ENCODE measurements around the gene PPIB. TPM values are rescaled to one million over a fixed set of nuclear protein-coding genes. Genes with fewer than 3 reads are reported as not detected.

Gene PPIB
- total RNA-seq, 1 experiment from 2014 or later = 410 TPM

GRCh38 chr15:64148581-64148980 lies 14.2 kb downstream of the PPIB start:
- ChIA-PET POLR2A (ENCODE audit: low non-redundant PET) (no interaction called here), CTCF (interaction anchor here (0.6 kb wide), 1 partner anchor 14 kb away, joined by 6 read pairs; the partner anchor contains the start of gene PPIB)
- H3K36me3 ChIP-seq (ENCODE audit: insufficient read depth, low read length, poor library complexity, severe bottlenecking) = no peaks in the 10 kb centered on the region
- TF ChIP-seq, protein P1, sequence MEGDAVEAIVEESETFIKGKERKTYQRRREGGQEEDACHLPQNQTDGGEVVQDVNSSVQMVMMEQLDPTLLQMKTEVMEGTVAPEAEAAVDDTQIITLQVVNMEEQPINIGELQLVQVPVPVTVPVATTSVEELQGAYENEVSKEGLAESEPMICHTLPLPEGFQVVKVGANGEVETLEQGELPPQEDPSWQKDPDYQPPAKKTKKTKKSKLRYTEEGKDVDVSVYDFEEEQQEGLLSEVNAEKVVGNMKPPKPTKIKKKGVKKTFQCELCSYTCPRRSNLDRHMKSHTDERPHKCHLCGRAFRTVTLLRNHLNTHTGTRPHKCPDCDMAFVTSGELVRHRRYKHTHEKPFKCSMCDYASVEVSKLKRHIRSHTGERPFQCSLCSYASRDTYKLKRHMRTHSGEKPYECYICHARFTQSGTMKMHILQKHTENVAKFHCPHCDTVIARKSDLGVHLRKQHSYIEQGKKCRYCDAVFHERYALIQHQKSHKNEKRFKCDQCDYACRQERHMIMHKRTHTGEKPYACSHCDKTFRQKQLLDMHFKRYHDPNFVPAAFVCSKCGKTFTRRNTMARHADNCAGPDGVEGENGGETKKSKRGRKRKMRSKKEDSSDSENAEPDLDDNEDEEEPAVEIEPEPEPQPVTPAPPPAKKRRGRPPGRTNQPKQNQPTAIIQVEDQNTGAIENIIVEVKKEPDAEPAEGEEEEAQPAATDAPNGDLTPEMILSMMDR (conservative IDR thresholded peaks at IDR 0.05; ENCODE audit: low read depth, low read length) = no peak
- TF ChIP-seq EZH2 (IDR thresholded peaks at IDR 0.05; ENCODE audit: borderline replicate concordance, low read depth, low read length, poor library complexity, severe bottlenecking) = no peak
- no peak overlapping the region for H3K27ac ChIP-seq (ENCODE audit: low read depth, low read length, poor library complexity, severe bottlenecking)
- BruUV-seq (replicated peaks) = no TSS peak
- intact Hi-C loops (cut with micrococcal nuclease; ENCODE audit: unreplicated experiment) = no loop called here
- peaks cover 31% of the 10 kb centered on the region for H3K4me1 ChIP-seq (ENCODE audit: insufficient read depth, low read length, poor library complexity, severe bottlenecking)
- DNase-seq (ENCODE audit: low spot score) = no peak
- no peaks in the 10 kb centered on the region for H3K9me3 ChIP-seq (ENCODE audit: low read depth, low read length, poor library complexity, severe bottlenecking)
- no peak overlapping the region for H3K4me3 ChIP-seq (ENCODE audit: low read depth, low read length, poor library complexity, severe bottlenecking)
- no peaks in the 10 kb centered on the region for H3K27me3 ChIP-seq (replicated peaks; ENCODE audit: insufficient read depth, low read depth, low read length, poor library complexity)

- H3K4me3 ChIP-seq (ENCODE audit: low read depth, low read length, poor library complexity, severe bottlenecking) = no peak overlapping the region
- no peaks in the 10 kb centered on the region for H3K9me3 ChIP-seq (ENCODE audit: low read depth, low read length, poor library complexity, severe bottlenecking)
- no peak for TF ChIP-seq EZH2 (IDR thresholded peaks at IDR 0.05; ENCODE audit: borderline replicate concordance, low read depth, low read length, poor library complexity, severe bottlenecking)
- TF ChIP-seq, protein P1 (conservative IDR thresholded peaks at IDR 0.05; ENCODE audit: low read depth, low read length) = no peak
- no peak overlapping the region for H3K27ac ChIP-seq (ENCODE audit: low read depth, low read length, poor library complexity, severe bottlenecking)
- intact Hi-C loops (cut with micrococcal nuclease; ENCODE audit: unreplicated experiment) = no loop called here
- POLR2A ChIA-PET (ENCODE audit: low non-redundant PET) = no interaction called here
- no TSS peak for BruUV-seq (replicated peaks)
- no peaks in the 10 kb centered on the region for H3K27me3 ChIP-seq (replicated peaks; ENCODE audit: insufficient read depth, low read depth, low read length, poor library complexity)
- CTCF ChIA-PET = interaction anchor here (0.6 kb wide), 1 partner anchor 14 kb away, joined by 6 read pairs; the partner anchor contains the start of gene PPIB
- peaks cover 29% of the 10 kb centered on the region for H3K4me1 ChIP-seq (ENCODE audit: insufficient read depth, low read length, poor library complexity, severe bottlenecking)
- no peaks in the 10 kb centered on the region for H3K36me3 ChIP-seq (ENCODE audit: insufficient read depth, low read length, poor library complexity, severe bottlenecking)
- DNase-seq (ENCODE audit: low spot score) = no peak
Measured at GRCh38 chr15:64148168-64148567, 14.7 kb downstream of the PPIB start.

DNA sequence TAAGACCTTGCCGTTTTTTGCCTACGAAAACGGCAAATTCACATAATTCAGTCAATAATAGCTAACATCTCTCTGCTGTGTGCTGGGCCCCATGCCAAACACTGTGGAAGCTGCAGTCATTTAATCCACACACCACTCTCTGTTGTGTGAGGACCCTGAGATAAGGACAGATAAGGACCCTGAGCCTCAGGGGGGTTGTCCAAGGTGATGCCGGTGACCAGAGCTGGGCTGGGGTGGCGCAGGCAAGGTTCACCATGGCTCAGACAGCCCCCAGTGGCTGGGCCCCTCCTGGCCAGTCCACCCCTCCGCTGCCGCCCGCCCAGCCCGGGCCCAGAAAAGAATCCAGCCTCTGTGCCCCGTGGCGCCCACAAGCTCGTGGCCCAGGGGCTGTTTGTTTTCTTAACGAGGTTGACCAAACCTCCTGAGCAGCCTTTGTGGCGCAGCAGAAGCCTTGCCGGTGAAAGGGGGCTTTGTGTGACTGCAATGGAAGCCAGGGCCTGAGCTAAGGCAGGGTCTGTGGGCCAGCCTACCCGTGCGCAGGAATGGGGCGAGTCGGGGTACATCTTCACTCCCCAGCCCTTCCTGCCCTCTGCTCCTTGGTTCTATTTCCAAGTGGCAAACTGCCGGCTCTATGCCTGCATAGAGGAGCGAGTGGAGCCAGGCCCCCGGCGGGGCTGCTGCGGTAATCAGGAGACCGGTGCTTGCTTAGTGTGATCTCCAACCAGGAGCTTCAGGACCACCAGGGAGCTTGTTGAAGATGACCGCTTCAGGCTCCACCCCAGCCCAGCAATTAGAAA lies 15.7 kb downstream of the PPIB start:
- CTCF ChIA-PET = interaction anchor here (0.7 kb wide), 1 partner anchor 96 kb away, joined by 6 read pairs; no protein-coding TSS in a partner anchor
- no peaks in the 10 kb centered on the region for H3K27me3 ChIP-seq (replicated peaks; ENCODE audit: insufficient read depth, low read depth, low read length, poor library complexity)

More for the DNA sequence above, 15.7 kb downstream of the PPIB start:
- peak; percentile 58 for DNase-seq (ENCODE audit: low spot score)
- Histone ChIP-seq H3K4me3 (ENCODE audit: low read depth, low read length, poor library complexity, severe bottlenecking) (no peak overlapping the region), H3K4me1 (ENCODE audit: insufficient read depth, low read length, poor library complexity, severe bottlenecking) (peaks cover 18% of the 10 kb centered on the region), H3K27ac (ENCODE audit: low read depth, low read length, poor library complexity, severe bottlenecking) (no peak overlapping the region), H3K9me3 (ENCODE audit: low read depth, low read length, poor library complexity, severe bottlenecking) (no peaks in the 10 kb centered on the region), H3K36me3 (ENCODE audit: insufficient read depth, low read length, poor library complexity, severe bottlenecking) (no peaks in the 10 kb centered on the region)
- POLR2A ChIA-PET (ENCODE audit: low non-redundant PET) = no interaction called here
- TF ChIP-seq, protein P1 (conservative IDR thresholded peaks at IDR 0.05; ENCODE audit: low read depth, low read length) = no peak
- TF ChIP-seq EZH2 (IDR thresholded peaks at IDR 0.05; ENCODE audit: borderline replicate concordance, low read depth, low read length, poor library complexity, severe bottlenecking) = no peak
- intact Hi-C loops (cut with micrococcal nuclease; ENCODE audit: unreplicated experiment) = no loop called here
- BruUV-seq (replicated peaks) = no TSS peak
